Effector memory CD8-positive, alpha-beta T cell (primary cell): ENCODE measurements around the gene COL11A1.

ENCODE experiments used
- ATAC-seq: fragments of 150-1000 bp; cut with Tn5 transposase; replicated peaks from 2 replicates; pipeline ENCODE4 v1.10.0; 2021; ENCODE audit warnings: mild to moderate bottlenecking, moderate library complexity
- DNase-seq, 3 experiments: peaks; one replicate each; pipeline ENCODE4 v3.0.0; 2021
- H3K27ac Mint-ChIP-seq, 2 donors: one replicate each; pipeline ENCODE4 v1.8.0; 2022; ENCODE audit warnings: mild to moderate bottlenecking in 2 of 2, mixed read lengths in 2 of 2, moderate library complexity in 2 of 2
- H3K27me3 Mint-ChIP-seq, 2 donors: one replicate each; pipeline ENCODE4 v1.8.0; 2022; ENCODE audit warnings: mixed read lengths in 2 of 2
- H3K36me3 Mint-ChIP-seq: one replicate; pipeline ENCODE4 v1.8.0; 2022; ENCODE audit warnings: mild to moderate bottlenecking, moderate library complexity, mixed read lengths; ENCODE audit not compliant: insufficient read depth
- H3K4me1 Mint-ChIP-seq, 2 donors: one replicate each; pipeline ENCODE4 v1.8.0; 2022; ENCODE audit warnings: low read depth in 2 of 2, mixed read lengths in 2 of 2
- H3K4me3 Mint-ChIP-seq, 2 donors: one replicate each; pipeline ENCODE4 v1.8.0; 2022; ENCODE audit warnings: mild to moderate bottlenecking in 2 of 2, mixed read lengths in 2 of 2, moderate library complexity in 2 of 2
- H3K9me3 Mint-ChIP-seq, 2 donors: one replicate each; pipeline ENCODE4 v1.8.0; 2022; ENCODE audit warnings: mixed read lengths in 2 of 2

Gene COL11A1

GRCh38 chr1:103110701-103111100, 2.4 kb upstream of the COL11A1 start:
- DNase-seq (no peak), ATAC-seq (no peak)
- H3K9me3 Mint-ChIP-seq, result peaks cover 0 to 4% of the 10 kb centered on the region in 2 donors
- H3K27me3 Mint-ChIP-seq, result peaks cover 9 to 18% of the 10 kb centered on the region in 2 donors
- H3K4me3 Mint-ChIP-seq, result no peak overlapping the region
- peaks cover 0 to 4% of the 10 kb centered on the region in 2 donors for H3K4me1 Mint-ChIP-seq
- no peak overlapping the region for H3K27ac Mint-ChIP-seq
- H3K36me3 Mint-ChIP-seq, result no peaks in the 10 kb centered on the region

- DNase-seq (no peak), ATAC-seq (no peak)
- Mint-ChIP-seq H3K36me3 (no peaks in the 10 kb centered on the region), H3K4me1 (peaks cover 0 to 4% of the 10 kb centered on the region in 2 donors), H3K4me3 (no peak overlapping the region), H3K9me3 (peaks cover 0 to 4% of the 10 kb centered on the region in 2 donors), H3K27ac (no peak overlapping the region), H3K27me3 (peaks cover 9 to 18% of the 10 kb centered on the region in 2 donors)
These were observed 1.1 kb upstream of the COL11A1 start for GRCh38 chr1:103109311-103109920.

- DNase-seq (no peak), ATAC-seq (no peak)
- H3K9me3 Mint-ChIP-seq, result peaks cover 0 to 4% of the 10 kb centered on the region in 2 donors
- no peak overlapping the region for H3K4me3 Mint-ChIP-seq
- H3K27ac Mint-ChIP-seq, result no peak overlapping the region
- H3K27me3 Mint-ChIP-seq, result peaks cover 9 to 18% of the 10 kb centered on the region in 2 donors
- no peaks in the 10 kb centered on the region for H3K36me3 Mint-ChIP-seq
- peaks cover 0 to 4% of the 10 kb centered on the region in 2 donors for H3K4me1 Mint-ChIP-seq
These were observed 464 bp downstream of the COL11A1 start for GRCh38 chr1:103107741-103108375.

GRCh38 chr1:103106426-103107341, 1.6 kb downstream of the COL11A1 start:
- peaks cover 9 to 18% of the 10 kb centered on the region in 2 donors for H3K27me3 Mint-ChIP-seq
- peak overlapping the region in 1 of 2 donors; percentile 5 for H3K4me3 Mint-ChIP-seq
- ATAC-seq, result no peak
- H3K4me1 Mint-ChIP-seq, result peaks cover 0 to 4% of the 10 kb centered on the region in 2 donors
- no peaks in the 10 kb centered on the region for H3K36me3 Mint-ChIP-seq
- peaks cover 0 to 4% of the 10 kb centered on the region in 2 donors for H3K9me3 Mint-ChIP-seq
- no peak overlapping the region for H3K27ac Mint-ChIP-seq
- DNase-seq, result no peak

GRCh38 chr1:103101399-103101798, 6.9 kb downstream of the COL11A1 start:
- Mint-ChIP-seq H3K27ac (no peak overlapping the region), H3K4me1 (no peaks in the 10 kb centered on the region), H3K9me3 (peaks cover 0 to 3% of the 10 kb centered on the region in 2 donors), H3K36me3 (no peaks in the 10 kb centered on the region), H3K27me3 (no peaks in the 10 kb centered on the region), H3K4me3 (no peak overlapping the region)
- ATAC-seq, result no peak
- DNase-seq, result no peak

- Mint-ChIP-seq H3K27ac (no peak overlapping the region), H3K27me3 (no peaks in the 10 kb centered on the region), H3K36me3 (no peaks in the 10 kb centered on the region), H3K4me3 (no peak overlapping the region), H3K4me1 (no peaks in the 10 kb centered on the region), H3K9me3 (peaks cover 7 to 9% of the 10 kb centered on the region in 2 donors)
- ATAC-seq (no peak), DNase-seq (no peak)
These were observed 19.1 kb downstream of the COL11A1 start for GRCh38 chr1:103089221-103089620.

- no peak overlapping the region for H3K4me3 Mint-ChIP-seq
These were observed 21.1 kb downstream of the COL11A1 start for GRCh38 chr1:103087256-103087655.

GRCh38 chr1:103084181-103084580, 24.1 kb downstream of the COL11A1 start:
- no peaks in the 10 kb centered on the region for H3K36me3 Mint-ChIP-seq
- no peak overlapping the region for H3K27ac Mint-ChIP-seq
- DNase-seq, result no peak
- H3K4me3 Mint-ChIP-seq, result no peak overlapping the region
- no peaks in the 10 kb centered on the region for H3K27me3 Mint-ChIP-seq
- no peaks in the 10 kb centered on the region for H3K4me1 Mint-ChIP-seq
- H3K9me3 Mint-ChIP-seq, result peaks cover 8 to 9% of the 10 kb centered on the region in 2 donors
- no peak for ATAC-seq

More at GRCh38 chr1:103087256-103087655, 21.1 kb downstream of the COL11A1 start:
- Mint-ChIP-seq H3K4me1 (no peaks in the 10 kb centered on the region), H3K9me3 (peaks cover 8 to 9% of the 10 kb centered on the region in 2 donors), H3K27me3 (no peaks in the 10 kb centered on the region), H3K27ac (no peak overlapping the region), H3K36me3 (no peaks in the 10 kb centered on the region)
- DNase-seq (no peak), ATAC-seq (no peak)

- H3K27ac Mint-ChIP-seq, result no peak overlapping the region
- H3K36me3 Mint-ChIP-seq, result no peaks in the 10 kb centered on the region
- ATAC-seq, result no peak
- no peaks in the 10 kb centered on the region for H3K27me3 Mint-ChIP-seq
- H3K4me3 Mint-ChIP-seq, result no peak overlapping the region
- peaks cover 0 to 2% of the 10 kb centered on the region in 2 donors for H3K9me3 Mint-ChIP-seq
- no peak for DNase-seq
- H3K4me1 Mint-ChIP-seq, result no peaks in the 10 kb centered on the region
These were observed 32.9 kb downstream of the COL11A1 start for GRCh38 chr1:103075316-103076000.

GRCh38 chr1:103074224-103074623, 34.1 kb downstream of the COL11A1 start:
- no peak for ATAC-seq
- H3K9me3 Mint-ChIP-seq, result peaks cover 0 to 4% of the 10 kb centered on the region in 2 donors
- H3K27ac Mint-ChIP-seq, result no peak overlapping the region
- H3K4me3 Mint-ChIP-seq, result no peak overlapping the region
- H3K27me3 Mint-ChIP-seq, result no peaks in the 10 kb centered on the region
- H3K36me3 Mint-ChIP-seq, result no peaks in the 10 kb centered on the region
- no peak for DNase-seq
- H3K4me1 Mint-ChIP-seq, result no peaks in the 10 kb centered on the region

GRCh38 chr1:103069201-103069600, 39.1 kb downstream of the COL11A1 start:
- no peak overlapping the region for H3K4me3 Mint-ChIP-seq
- H3K9me3 Mint-ChIP-seq, result peaks cover 3 to 8% of the 10 kb centered on the region in 2 donors
- ATAC-seq, result no peak

GRCh38 chr1:103063921-103064320, 44.4 kb downstream of the COL11A1 start:
- ATAC-seq (no peak), DNase-seq (no peak)
- Mint-ChIP-seq H3K27me3 (no peaks in the 10 kb centered on the region), H3K9me3 (peaks cover 1 to 14% of the 10 kb centered on the region in 2 donors), H3K27ac (no peak overlapping the region), H3K4me3 (no peak overlapping the region), H3K4me1 (no peaks in the 10 kb centered on the region), H3K36me3 (no peaks in the 10 kb centered on the region)

More at GRCh38 chr1:103069201-103069600, 39.1 kb downstream of the COL11A1 start:
- Mint-ChIP-seq H3K27ac (no peak overlapping the region), H3K36me3 (no peaks in the 10 kb centered on the region), H3K4me1 (no peaks in the 10 kb centered on the region), H3K27me3 (no peaks in the 10 kb centered on the region)
- DNase-seq, result no peak

- DNase-seq, result no peak
- Mint-ChIP-seq H3K4me1 (no peaks in the 10 kb centered on the region), H3K36me3 (no peaks in the 10 kb centered on the region), H3K9me3 (peaks cover 0 to 6% of the 10 kb centered on the region in 2 donors), H3K4me3 (no peak overlapping the region), H3K27me3 (no peaks in the 10 kb centered on the region), H3K27ac (no peak overlapping the region)
- ATAC-seq, result no peak
These were observed 49.9 kb downstream of the COL11A1 start for GRCh38 chr1:103058391-103058790.
